ENCODE data around the gene CRACDL. TPM values are rescaled to one million over a fixed set of nuclear protein-coding genes. Genes with fewer than 3 reads are reported as not detected.

CRACDL gene
- total RNA-seq, 1 donor from 2014 or later = 3.0 TPM

- no peak for DNase-seq (ENCODE audit: low read depth in 2 of 2)
Measured at GRCh38 chr2:98751748-98752147, 184.3 kb downstream of the CRACDL start.

- DNase-seq (ENCODE audit: low read depth in 2 of 2) = no peak
Measured at GRCh38 chr2:98750593-98751282, 185.3 kb downstream of the CRACDL start.

- no peak for DNase-seq (ENCODE audit: low read depth in 2 of 2)
Measured at GRCh38 chr2:98749066-98749450, 187.0 kb downstream of the CRACDL start.

GRCh38 chr2:98748292-98749065 is 187.5 kb downstream of the CRACDL start:
- DNase-seq (ENCODE audit: low read depth in 2 of 2) = no peak

GRCh38 chr2:98747888-98748287 is 188.1 kb downstream of the CRACDL start:
- no peak for DNase-seq (ENCODE audit: low read depth in 2 of 2)

GRCh38 chr2:98746426-98746825 is 189.6 kb downstream of the CRACDL start:
- DNase-seq (ENCODE audit: low read depth in 2 of 2) = no peak

GRCh38 chr2:98744595-98744994 is 191.4 kb downstream of the CRACDL start:
- DNase-seq (ENCODE audit: low read depth in 2 of 2) = no peak

Other genes starting within 250 kb of the CRACDL start
- gene MGAT4A, start 205.1 kb downstream of the CRACDL start, total RNA-seq = 6.2 and 9.4 TPM in 2 replicates
- 0.13 TPM in 2 replicates for gene C2orf15, start 205.5 kb upstream of the CRACDL start, total RNA-seq
- gene TSGA10, start 218.7 kb upstream of the CRACDL start, total RNA-seq = 1.3 and 1.7 TPM in 2 replicates
- 3.1 and 5.3 TPM in 2 replicates for gene LIPT1, start 218.7 kb upstream of the CRACDL start, total RNA-seq
- 12.3 and 14.2 TPM in 2 replicates for gene MITD1, start 244.8 kb upstream of the CRACDL start, total RNA-seq
- gene MRPL30, start 245.0 kb upstream of the CRACDL start, total RNA-seq = 27.2 and 32.1 TPM in 2 replicates

Data from dermis microvascular lymphatic vessel endothelial cell (primary cell).